Testis (tissue), 3 donors: Measurements from ENCODE around the gene TBL1XR1. TPM values are rescaled to one million over a fixed set of nuclear protein-coding genes. Genes with fewer than 3 reads are reported as not detected.
A peak's percentile ranks its signal among the peaks of the same experiment; 100 is the strongest.

Source experiments
- DNase-seq: peaks from one replicate; pipeline ENCODE4 v3.0.0-alpha.2; 2019
- H3K27ac ChIP-seq, 2 donors: fragments of 200-600 bp; sonication (generic); one replicate each; pipeline ENCODE4 v1.5.1; 2019
- H3K27me3 ChIP-seq: fragments of 200-600 bp; sonication (generic); one replicate; pipeline ENCODE4 v1.5.1; 2019
- H3K36me3 ChIP-seq: fragments of 200-600 bp; sonication (generic); one replicate; pipeline ENCODE4 v1.5.1; 2017; ENCODE audit warnings: low read depth; ENCODE audit errors: missing control alignments
- H3K4me1 ChIP-seq: fragments of 200-600 bp; sonication (generic); one replicate; pipeline ENCODE4 v1.5.1; 2019
- H3K4me3 ChIP-seq, 2 donors: fragments of 200-600 bp; sonication (generic); one replicate each; pipeline ENCODE4 v1.5.1; 2017 to 2019
- H3K9me3 ChIP-seq: fragments of 200-600 bp; sonication (generic); one replicate; pipeline ENCODE4 v1.5.1; 2017
- POLR2A ChIP-seq: fragments of 450-650 bp; IDR thresholded peaks from one replicate; pipeline ENCODE4 v1.6.1; 2017; ENCODE audit warnings: antibody characterized with exemption, mild to moderate bottlenecking, moderate library complexity
- WGBS, 2 donors: methylation state at CpG; one replicate each; pipeline ENCODE4 v1.1.5; 2018; 5-methylcytosine and 5-hydroxymethylcytosine counted together
- intact Hi-C: fragments of 100-400 bp; cut with DNase I; formaldehyde crosslinking; loops from one replicate; pipeline ENCODE4 v1.15.1; 2023; ENCODE audit warnings: low total_unique reads
- polyA plus RNA-seq: library from polyadenylated mRNA; stranded (reverse); fragments of 350-450 nt; fragmentation: Illumina TruSeq; extraction: RNeasy Lipid Tissue Mini Kit (QIAGEN cat#74804); gene quantifications from one replicate; pipeline ENCODE4 v1.2.3, GENCODE V29; 2014; ENCODE audit warnings: low read depth, low replicate concordance; ENCODE audit not compliant: insufficient read depth
- total RNA-seq, 2 donors: library from RNA; depleted of rRNA; stranded (reverse); fragments of >200 nt; gene quantifications; one replicate each; pipeline ENCODE4 v1.2.3, GENCODE V29; 2016
- TF ChIP-seq, protein P1 (sequence below), 3 experiments: fragments of 450-650 bp in 2 of 3; fragments of 200-600 bp in 1 of 3; sonication (generic) in 1 of 3; IDR thresholded peaks; one replicate each; pipeline ENCODE4 v1.5.1; 2016 to 2019; ENCODE audit warnings: antibody characterized with exemption in 3 of 3, mild to moderate bottlenecking in 2 of 3, moderate library complexity in 1 of 3

The TBL1XR1 gene
- total and polyA plus RNA-seq, 3 donors from 2014 or later = 44.2 to 67.6 (median 59.8) TPM

DNA sequence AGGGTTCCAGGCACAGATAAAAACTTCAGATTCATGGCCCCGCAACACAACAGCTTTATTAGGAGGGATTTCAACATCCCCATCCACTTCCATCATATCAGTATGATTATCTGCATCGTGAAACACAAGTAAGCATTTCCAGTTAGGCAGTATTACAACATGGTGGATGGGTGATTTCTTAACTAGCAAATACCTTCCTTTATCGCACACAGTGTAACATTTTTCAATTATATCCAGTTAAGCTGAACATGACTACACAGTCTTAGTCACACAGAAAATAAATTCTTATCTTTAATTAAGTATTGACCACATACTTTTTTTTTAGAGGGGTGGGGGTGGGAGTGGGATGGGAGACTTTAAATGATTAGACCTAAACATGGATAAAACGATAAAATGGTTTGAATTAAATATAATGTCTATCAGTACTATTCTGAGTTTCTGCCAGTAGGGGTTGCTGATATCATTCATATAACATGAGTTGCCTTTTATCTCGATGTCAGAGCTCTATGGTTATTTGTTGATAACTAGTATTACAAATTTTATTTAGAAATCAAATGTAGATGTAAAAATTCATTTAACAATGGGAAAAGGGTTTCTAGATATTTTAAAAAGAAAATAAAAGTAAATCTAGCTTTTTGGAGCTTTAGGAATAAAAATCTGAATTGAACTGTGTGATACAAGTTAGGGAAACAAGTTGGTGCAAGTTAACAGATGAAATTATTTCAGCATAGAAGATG is 146.6 kb downstream of the TBL1XR1 start:
- no peak for TF ChIP-seq POLR2A
- TF ChIP-seq, protein P1, sequence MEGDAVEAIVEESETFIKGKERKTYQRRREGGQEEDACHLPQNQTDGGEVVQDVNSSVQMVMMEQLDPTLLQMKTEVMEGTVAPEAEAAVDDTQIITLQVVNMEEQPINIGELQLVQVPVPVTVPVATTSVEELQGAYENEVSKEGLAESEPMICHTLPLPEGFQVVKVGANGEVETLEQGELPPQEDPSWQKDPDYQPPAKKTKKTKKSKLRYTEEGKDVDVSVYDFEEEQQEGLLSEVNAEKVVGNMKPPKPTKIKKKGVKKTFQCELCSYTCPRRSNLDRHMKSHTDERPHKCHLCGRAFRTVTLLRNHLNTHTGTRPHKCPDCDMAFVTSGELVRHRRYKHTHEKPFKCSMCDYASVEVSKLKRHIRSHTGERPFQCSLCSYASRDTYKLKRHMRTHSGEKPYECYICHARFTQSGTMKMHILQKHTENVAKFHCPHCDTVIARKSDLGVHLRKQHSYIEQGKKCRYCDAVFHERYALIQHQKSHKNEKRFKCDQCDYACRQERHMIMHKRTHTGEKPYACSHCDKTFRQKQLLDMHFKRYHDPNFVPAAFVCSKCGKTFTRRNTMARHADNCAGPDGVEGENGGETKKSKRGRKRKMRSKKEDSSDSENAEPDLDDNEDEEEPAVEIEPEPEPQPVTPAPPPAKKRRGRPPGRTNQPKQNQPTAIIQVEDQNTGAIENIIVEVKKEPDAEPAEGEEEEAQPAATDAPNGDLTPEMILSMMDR (IDR thresholded peaks at IDR 0.05) = peak; percentile 38 to 46 (median 41)
- H3K9me3 ChIP-seq = no peaks in the 10 kb centered on the region
- WGBS, 2 donors = 60 to 61% methylated on average over 5 of the region's 5 CpGs
- intact Hi-C loops = no loop called here
- no peak overlapping the region for H3K4me3 ChIP-seq
- no peaks in the 10 kb centered on the region for H3K4me1 ChIP-seq
- no peak overlapping the region for H3K27ac ChIP-seq
- no peaks in the 10 kb centered on the region for H3K36me3 ChIP-seq
- no peak for DNase-seq
- no peaks in the 10 kb centered on the region for H3K27me3 ChIP-seq

DNA sequence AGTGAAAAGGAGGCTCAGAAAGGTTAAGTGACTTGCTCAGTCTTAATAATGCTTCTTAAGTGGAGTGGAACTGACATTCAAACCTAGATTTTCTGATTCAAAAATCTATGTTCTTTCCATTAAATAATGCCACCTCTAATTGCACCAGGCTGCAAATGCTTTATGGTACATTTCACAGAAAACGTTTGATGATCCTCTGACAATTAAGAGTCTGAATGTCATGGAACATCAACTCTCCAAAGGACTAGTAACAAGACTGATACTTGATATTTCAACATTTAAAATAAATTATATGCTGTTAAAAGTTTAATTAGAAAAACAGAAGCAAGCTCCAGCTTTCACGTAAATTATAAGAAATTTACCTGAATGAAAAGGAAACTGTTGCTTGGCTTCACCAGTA is 151.5 kb downstream of the TBL1XR1 start:
- H3K4me1 ChIP-seq = no peaks in the 10 kb centered on the region
- H3K9me3 ChIP-seq = no peaks in the 10 kb centered on the region
- H3K27ac ChIP-seq = no peak overlapping the region
- 88 to 89% methylated on average over 2 of the region's 2 CpGs for WGBS, 2 donors
- H3K4me3 ChIP-seq = no peak overlapping the region
- intact Hi-C loops = no loop called here
- no peak for TF ChIP-seq POLR2A
- TF ChIP-seq, protein P1 (IDR thresholded peaks at IDR 0.05) = no peak
- no peaks in the 10 kb centered on the region for H3K36me3 ChIP-seq
- no peaks in the 10 kb centered on the region for H3K27me3 ChIP-seq
- no peak for DNase-seq

DNA sequence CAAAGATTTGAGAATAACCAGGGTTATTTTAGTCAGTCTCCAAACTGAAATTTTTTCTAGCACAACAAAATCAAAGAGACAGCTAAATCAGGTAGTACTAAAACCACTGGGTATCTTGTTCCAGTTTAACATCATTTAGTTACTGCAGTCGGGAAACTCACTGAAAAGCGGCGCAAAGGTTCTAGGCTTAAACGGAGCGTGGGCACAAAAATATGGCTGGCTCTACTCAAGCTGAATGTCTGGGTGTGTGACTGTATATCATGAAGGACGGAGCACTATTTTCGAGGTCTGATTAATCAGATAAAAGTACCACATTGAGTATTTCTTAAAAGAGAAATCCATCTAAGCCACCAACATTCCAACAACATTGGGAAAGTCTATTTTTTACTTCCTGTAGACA is 152.1 kb downstream of the TBL1XR1 start:
- DNase-seq = no peak
- H3K4me3 ChIP-seq = no peak overlapping the region
- no peaks in the 10 kb centered on the region for H3K36me3 ChIP-seq
- no peaks in the 10 kb centered on the region for H3K27me3 ChIP-seq
- no peaks in the 10 kb centered on the region for H3K4me1 ChIP-seq
- TF ChIP-seq, protein P1 (IDR thresholded peaks at IDR 0.05) = no peak
- no peak for TF ChIP-seq POLR2A
- intact Hi-C loops = no loop called here
- WGBS, 2 donors = 96 to 97% methylated on average over 7 of the region's 7 CpGs
- no peak overlapping the region for H3K27ac ChIP-seq
- H3K9me3 ChIP-seq = no peaks in the 10 kb centered on the region

DNA sequence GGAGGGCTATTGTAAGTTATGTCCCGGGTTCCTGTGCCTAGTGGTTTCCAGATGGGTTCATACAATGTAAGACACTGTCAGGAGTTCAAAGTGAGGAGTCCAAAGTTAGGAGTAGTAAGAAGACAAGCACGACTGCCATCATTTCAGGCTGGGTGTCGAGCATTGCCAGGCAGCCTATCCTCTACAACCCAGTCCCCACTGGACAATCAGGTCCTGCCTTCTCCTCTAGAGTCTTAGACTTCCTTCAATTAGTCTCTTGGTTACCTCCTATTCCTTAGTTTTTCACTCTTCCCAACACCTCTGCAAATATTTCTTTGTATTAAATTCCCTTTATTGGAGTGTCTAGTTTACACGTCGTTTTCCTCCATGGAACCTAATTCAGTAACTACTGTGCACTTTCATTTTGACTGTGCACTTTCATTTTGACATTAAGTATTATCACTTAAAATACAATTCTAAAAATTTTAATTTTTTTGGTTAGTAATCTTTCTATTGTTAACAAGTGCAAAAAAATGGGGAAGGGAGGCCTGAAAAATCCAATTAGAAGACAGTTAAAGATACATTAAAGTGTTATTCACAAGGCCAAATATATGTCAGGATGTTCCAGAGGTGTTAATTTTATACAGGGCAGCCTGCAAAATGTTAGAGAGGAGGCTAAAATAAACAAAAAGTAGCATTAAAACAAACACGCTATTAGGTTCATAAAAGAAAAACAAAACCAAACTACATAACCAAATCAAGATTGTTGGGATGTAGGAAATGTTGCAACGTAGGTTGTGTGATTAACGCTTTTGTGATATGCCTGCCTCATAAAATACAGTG is 155.3 kb downstream of the TBL1XR1 start:
- intact Hi-C loops = no loop called here
- DNase-seq = no peak
- Histone ChIP-seq H3K36me3 (no peaks in the 10 kb centered on the region), H3K27ac (no peak overlapping the region), H3K27me3 (no peaks in the 10 kb centered on the region), H3K9me3 (no peaks in the 10 kb centered on the region), H3K4me1 (no peaks in the 10 kb centered on the region), H3K4me3 (no peak overlapping the region)
- 83 to 87% methylated on average over 8 of the region's 8 CpGs for WGBS, 2 donors
- no peak for TF ChIP-seq POLR2A
- TF ChIP-seq, protein P1 (IDR thresholded peaks at IDR 0.05) = no peak
